Vagina (tissue), 2 donors: ENCODE data around the gene AKAP10.

ENCODE experiments used
- CTCF ChIP-seq, 3 experiments: fragments of 450-650 bp in 2 of 3; fragments of 200-600 bp in 1 of 3; sonication (generic) in 1 of 3; IDR thresholded peaks; one replicate each; pipeline ENCODE4 v1.5.1; 2017 to 2019; ENCODE audit warnings: antibody characterized with exemption in 3 of 3, mild to moderate bottlenecking in 2 of 3, moderate library complexity in 2 of 3
- POLR2A ChIP-seq, 2 donors: fragments of 450-650 bp; IDR thresholded peaks; one replicate each; pipeline ENCODE4 v1.6.1; 2017; ENCODE audit warnings: antibody characterized with exemption in 2 of 2, mild to moderate bottlenecking in 2 of 2, moderate library complexity in 2 of 2

- TF ChIP-seq CTCF (IDR thresholded peaks at IDR 0.05) (no peak), POLR2A (IDR thresholded peaks at IDR 0.05) (no peak)
Measured at GRCh38 chr17:19905502-19905901, 72.1 kb downstream of the AKAP10 start.
